NCI-H2227 (cell line): ENCODE results near the gene UTP4.

ENCODE experiments used
- DNase-seq: peaks from one replicate; lab custom pipeline; 2025; ENCODE audit not compliant: unreplicated experiment; lab: John Stamatoyannopoulos, UW

UTP4 gene

DNA sequence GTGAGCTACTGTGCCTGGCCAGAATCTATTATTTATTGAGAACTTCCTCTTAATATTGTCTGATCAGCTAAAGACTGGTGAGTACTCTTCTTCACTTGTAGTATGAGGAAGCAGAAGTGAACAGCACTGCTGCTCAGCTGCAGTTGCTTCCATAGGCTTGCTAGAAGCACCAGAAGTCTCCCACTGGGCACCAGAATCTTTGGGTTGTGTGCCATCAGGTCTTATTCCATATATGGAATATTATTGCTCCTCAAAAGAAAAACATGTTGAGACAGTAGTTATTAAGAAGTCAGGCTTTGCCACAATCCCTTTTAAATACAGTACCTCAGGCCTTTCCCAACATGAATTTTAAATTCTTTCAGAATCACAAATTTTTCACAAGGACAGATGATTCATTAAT, 71.7 kb downstream of the UTP4 start:
- no peak for DNase-seq

DNA sequence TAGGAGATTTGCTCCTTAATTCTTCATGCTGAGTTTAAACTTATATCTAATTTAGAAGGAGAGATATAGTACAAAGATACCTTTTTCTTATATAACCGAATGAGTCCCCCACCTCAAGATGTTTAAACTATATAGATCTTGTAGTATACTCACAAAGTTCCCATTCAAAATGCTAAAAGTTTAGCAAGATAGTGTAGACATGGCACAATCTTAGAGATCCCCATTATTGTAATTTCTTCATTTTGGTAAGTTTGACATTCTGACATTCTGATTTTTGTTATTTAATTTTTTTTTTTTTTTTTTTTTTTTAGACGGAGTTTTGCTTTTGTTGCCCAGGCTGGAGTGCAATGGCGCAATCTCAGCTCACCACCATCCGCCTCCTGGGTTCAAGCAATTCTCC, 77.3 kb downstream of the UTP4 start:
- DNase-seq: no peak

DNA sequence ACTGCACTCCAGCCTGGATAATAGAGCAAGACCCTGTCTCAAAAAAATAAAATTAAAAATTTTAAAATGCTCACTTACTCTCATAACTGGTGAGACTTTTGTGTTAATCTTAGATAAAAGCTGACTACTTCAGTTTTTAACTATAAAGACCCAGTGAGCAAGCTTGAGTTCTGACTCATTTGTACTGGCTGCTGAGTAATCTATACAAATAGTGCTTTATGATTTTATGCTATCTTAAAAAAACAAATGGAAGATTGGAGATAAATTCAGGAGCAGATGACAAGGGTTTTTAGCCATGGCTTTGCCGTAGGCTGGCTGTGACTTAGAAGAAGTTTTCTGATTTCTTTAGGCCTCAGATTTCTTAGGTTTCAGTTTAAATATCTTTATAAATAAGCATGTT, 85.0 kb downstream of the UTP4 start:
- DNase-seq: no peak
